ENCODE measurements around the gene TMEM174. TPM values are rescaled to one million over a fixed set of nuclear protein-coding genes. Genes with fewer than 3 reads are reported as not detected.

The TMEM174 gene
- total RNA-seq, 1 donor from 2014 or later, result not detected

DNA sequence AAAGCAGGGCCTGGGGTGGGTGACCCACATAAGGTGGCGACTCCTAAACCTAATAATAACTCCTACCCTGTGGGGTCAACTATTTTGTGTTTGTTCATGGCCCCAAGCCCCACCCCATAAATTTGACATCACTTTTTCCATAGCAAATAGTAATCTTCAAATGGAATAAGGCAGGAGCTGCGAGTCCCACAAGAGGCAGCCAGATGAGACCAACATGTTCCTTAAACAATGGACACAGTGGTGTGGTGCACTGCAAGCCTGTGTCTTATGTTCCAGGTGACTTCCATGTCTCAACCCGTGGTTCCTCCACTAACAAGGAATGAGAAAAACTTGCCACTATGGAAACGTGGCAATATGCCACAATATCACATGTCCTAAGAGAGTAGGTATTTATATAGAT lies 20.6 kb downstream of the TMEM174 start:
- DNase-seq (ENCODE audit: low read depth) (no peak), FAIRE-seq (no peak)
- TF ChIP-seq, protein P1, sequence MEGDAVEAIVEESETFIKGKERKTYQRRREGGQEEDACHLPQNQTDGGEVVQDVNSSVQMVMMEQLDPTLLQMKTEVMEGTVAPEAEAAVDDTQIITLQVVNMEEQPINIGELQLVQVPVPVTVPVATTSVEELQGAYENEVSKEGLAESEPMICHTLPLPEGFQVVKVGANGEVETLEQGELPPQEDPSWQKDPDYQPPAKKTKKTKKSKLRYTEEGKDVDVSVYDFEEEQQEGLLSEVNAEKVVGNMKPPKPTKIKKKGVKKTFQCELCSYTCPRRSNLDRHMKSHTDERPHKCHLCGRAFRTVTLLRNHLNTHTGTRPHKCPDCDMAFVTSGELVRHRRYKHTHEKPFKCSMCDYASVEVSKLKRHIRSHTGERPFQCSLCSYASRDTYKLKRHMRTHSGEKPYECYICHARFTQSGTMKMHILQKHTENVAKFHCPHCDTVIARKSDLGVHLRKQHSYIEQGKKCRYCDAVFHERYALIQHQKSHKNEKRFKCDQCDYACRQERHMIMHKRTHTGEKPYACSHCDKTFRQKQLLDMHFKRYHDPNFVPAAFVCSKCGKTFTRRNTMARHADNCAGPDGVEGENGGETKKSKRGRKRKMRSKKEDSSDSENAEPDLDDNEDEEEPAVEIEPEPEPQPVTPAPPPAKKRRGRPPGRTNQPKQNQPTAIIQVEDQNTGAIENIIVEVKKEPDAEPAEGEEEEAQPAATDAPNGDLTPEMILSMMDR (IDR thresholded peaks at IDR 0.05; ENCODE audit: insufficient read depth, low read depth, low read length), result no peak
- no peak for TF ChIP-seq EZH2 (IDR thresholded peaks at IDR 0.05; ENCODE audit: insufficient read depth, low read length)
- Mint-ChIP-seq H3K4me1 (ENCODE audit: low read depth, unreplicated experiment) (peaks cover 19% of the 10 kb centered on the region), H3K27ac (ENCODE audit: unreplicated experiment) (no peak overlapping the region), H3K4me3 (ENCODE audit: unreplicated experiment) (no peak overlapping the region), H3K27me3 (ENCODE audit: low read depth, unreplicated experiment) (peaks cover 46% of the 10 kb centered on the region), H3K36me3 (ENCODE audit: low read depth, unreplicated experiment) (no peaks in the 10 kb centered on the region), H3K9me3 (ENCODE audit: unreplicated experiment) (peaks cover 4% of the 10 kb centered on the region)
- Histone ChIP-seq H3K4me1 (ENCODE audit: insufficient read depth, low read length) (peaks cover 9% of the 10 kb centered on the region), H4K20me1 (ENCODE audit: insufficient read depth, low read length) (no peaks in the 10 kb centered on the region), H2AFZ (ENCODE audit: low read depth, low read length) (no peak overlapping the region), H3K36me3 (ENCODE audit: insufficient read depth, low read length) (no peaks in the 10 kb centered on the region), H3K9ac (ENCODE audit: low read length) (no peak overlapping the region), H3K27me3 (ENCODE audit: insufficient read depth, low read length) (peaks cover 8% of the 10 kb centered on the region), H3K9me3 (ENCODE audit: insufficient read depth, low read depth, low read length) (no peaks in the 10 kb centered on the region), H3K79me2 (ENCODE audit: insufficient read depth, low read length) (no peaks in the 10 kb centered on the region), H3K27ac (ENCODE audit: low read depth, low read length) (no peak overlapping the region), H3K4me2 (ENCODE audit: low read length) (no peak overlapping the region), H3K4me3 (ENCODE audit: insufficient read depth, low read depth, low read length) (no peak overlapping the region)

- peaks cover 57% of the 10 kb centered on the region for H3K27me3 Mint-ChIP-seq (ENCODE audit: low read depth, unreplicated experiment)
- no peaks in the 10 kb centered on the region for H3K36me3 ChIP-seq (ENCODE audit: insufficient read depth, low read length)
- H3K9me3 Mint-ChIP-seq (ENCODE audit: unreplicated experiment), result peaks cover 8% of the 10 kb centered on the region
- no peak overlapping the region for H3K9ac ChIP-seq (ENCODE audit: low read length)
- peaks cover 8% of the 10 kb centered on the region for H3K27me3 ChIP-seq (ENCODE audit: insufficient read depth, low read length)
- no peaks in the 10 kb centered on the region for H3K9me3 ChIP-seq (ENCODE audit: insufficient read depth, low read depth, low read length)
- H4K20me1 ChIP-seq (ENCODE audit: insufficient read depth, low read length), result no peaks in the 10 kb centered on the region
- H3K36me3 Mint-ChIP-seq (ENCODE audit: low read depth, unreplicated experiment), result no peaks in the 10 kb centered on the region
- no peak overlapping the region for H3K27ac ChIP-seq (ENCODE audit: low read depth, low read length)
- DNase-seq (ENCODE audit: low read depth), result no peak
- no peaks in the 10 kb centered on the region for H3K4me1 ChIP-seq (ENCODE audit: insufficient read depth, low read length)
- H3K79me2 ChIP-seq (ENCODE audit: insufficient read depth, low read length), result no peaks in the 10 kb centered on the region
- no peak for FAIRE-seq
- TF ChIP-seq, protein P1 (IDR thresholded peaks at IDR 0.05; ENCODE audit: insufficient read depth, low read depth, low read length), result no peak
- no peak for TF ChIP-seq EZH2 (IDR thresholded peaks at IDR 0.05; ENCODE audit: insufficient read depth, low read length)
- no peak overlapping the region for H2AFZ ChIP-seq (ENCODE audit: low read depth, low read length)
- no peaks in the 10 kb centered on the region for H3K4me1 Mint-ChIP-seq (ENCODE audit: low read depth, unreplicated experiment)
- no peak overlapping the region for H3K4me3 Mint-ChIP-seq (ENCODE audit: unreplicated experiment)
- H3K27ac Mint-ChIP-seq (ENCODE audit: unreplicated experiment), result no peak overlapping the region
- H3K4me3 ChIP-seq (ENCODE audit: insufficient read depth, low read depth, low read length), result no peak overlapping the region
- no peak overlapping the region for H3K4me2 ChIP-seq (ENCODE audit: low read length)
Observed at GRCh38 chr5:73196201-73196600, 23.2 kb downstream of the TMEM174 start.

DNA sequence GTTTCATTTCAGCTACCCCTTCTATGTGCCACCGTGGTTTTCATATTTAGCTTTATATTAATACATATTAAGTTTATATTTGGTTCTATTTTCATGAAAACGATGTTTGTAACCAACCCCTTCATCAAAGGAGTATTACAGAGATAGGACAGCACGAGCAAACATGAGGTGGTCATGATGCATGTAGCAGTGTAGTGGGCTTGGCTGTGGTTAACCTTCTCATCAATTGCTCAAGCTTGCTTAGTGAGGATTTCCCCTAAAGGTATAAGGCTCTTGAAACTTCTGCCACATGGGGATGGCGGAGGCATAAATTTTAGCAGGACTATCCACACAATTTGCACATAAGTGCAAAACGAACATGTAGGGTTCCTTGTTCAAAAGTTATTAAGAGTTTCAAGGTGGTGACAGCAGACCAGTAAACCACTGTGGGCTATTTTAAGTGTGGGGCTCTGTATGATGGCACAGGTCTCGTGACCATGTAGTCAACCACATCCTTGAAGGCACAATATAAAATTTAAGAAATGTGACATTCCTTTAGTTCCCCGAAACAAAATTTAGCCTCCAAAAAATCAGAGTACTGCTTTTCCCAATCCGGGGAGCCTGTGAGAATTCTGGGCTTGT lies 24.8 kb downstream of the TMEM174 start:
- no peaks in the 10 kb centered on the region for H3K4me1 ChIP-seq (ENCODE audit: insufficient read depth, low read length)
- no peak overlapping the region for H3K27ac ChIP-seq (ENCODE audit: low read depth, low read length)
- no peak overlapping the region for H2AFZ ChIP-seq (ENCODE audit: low read depth, low read length)
- no peak overlapping the region for H3K4me3 ChIP-seq (ENCODE audit: insufficient read depth, low read depth, low read length)
- H3K27ac Mint-ChIP-seq (ENCODE audit: unreplicated experiment), result no peak overlapping the region
- H3K36me3 ChIP-seq (ENCODE audit: insufficient read depth, low read length), result no peaks in the 10 kb centered on the region
- FAIRE-seq (no peak), DNase-seq (ENCODE audit: low read depth) (no peak)
- no peak overlapping the region for H3K9ac ChIP-seq (ENCODE audit: low read length)
- H3K79me2 ChIP-seq (ENCODE audit: insufficient read depth, low read length), result no peaks in the 10 kb centered on the region
- H3K9me3 ChIP-seq (ENCODE audit: insufficient read depth, low read depth, low read length), result peaks cover 3% of the 10 kb centered on the region
- H3K36me3 Mint-ChIP-seq (ENCODE audit: low read depth, unreplicated experiment), result no peaks in the 10 kb centered on the region
- TF ChIP-seq, protein P1 (IDR thresholded peaks at IDR 0.05; ENCODE audit: insufficient read depth, low read depth, low read length), result no peak
- TF ChIP-seq EZH2 (IDR thresholded peaks at IDR 0.05; ENCODE audit: insufficient read depth, low read length), result no peak
- no peaks in the 10 kb centered on the region for H4K20me1 ChIP-seq (ENCODE audit: insufficient read depth, low read length)
- no peak overlapping the region for H3K4me2 ChIP-seq (ENCODE audit: low read length)
- H3K9me3 Mint-ChIP-seq (ENCODE audit: unreplicated experiment), result peaks cover 8% of the 10 kb centered on the region
- H3K27me3 Mint-ChIP-seq (ENCODE audit: low read depth, unreplicated experiment), result peaks cover 60% of the 10 kb centered on the region
- H3K4me3 Mint-ChIP-seq (ENCODE audit: unreplicated experiment), result no peak overlapping the region
- no peaks in the 10 kb centered on the region for H3K4me1 Mint-ChIP-seq (ENCODE audit: low read depth, unreplicated experiment)
- H3K27me3 ChIP-seq (ENCODE audit: insufficient read depth, low read length), result peaks cover 8% of the 10 kb centered on the region

All from astrocyte (in vitro differentiated cells and primary cell).